Measurements from ENCODE around the gene SMG5. TPM values are rescaled to one million over a fixed set of nuclear protein-coding genes. Genes with fewer than 3 reads are reported as not detected.

The SMG5 gene
- total and polyA plus RNA-seq, 4 donors: 37.3 to 68.4 (median 41.4) TPM

- 87 to 92% methylated on average over 2 of the region's 2 CpGs for WGBS, 2 donors
- peaks cover 0 to 1% (median 0%) of the 10 kb centered on the region in 4 donors for H3K9me3 ChIP-seq (ENCODE audit: control insufficient read depth in 4 of 4, insufficient read depth in 3 of 4, low read length in 3 of 4)
- no peak overlapping the region for H3K9ac ChIP-seq (ENCODE audit: insufficient read depth in 1 of 2, low read length in 2 of 2)
- ATAC-seq (ENCODE audit: insufficient read depth, low FRiP score) (no peak), DNase-seq (no peak)
- no peak overlapping the region for H3K4me3 ChIP-seq
- peaks cover 0 to 23% (median 4%) of the 10 kb centered on the region in 4 donors for H3K36me3 ChIP-seq (ENCODE audit: control insufficient read depth in 4 of 4, insufficient read depth in 4 of 4, low read length in 4 of 4)
- peaks cover 0 to 13% (median 0%) of the 10 kb centered on the region in 5 donors for H3K4me1 ChIP-seq (ENCODE audit: control insufficient read depth in 5 of 5, insufficient read depth in 5 of 5, low read length in 5 of 5)
- H3K27me3 ChIP-seq (ENCODE audit: control insufficient read depth in 3 of 3, insufficient read depth in 3 of 3, low read length in 2 of 3): peaks cover 0 to 16% (median 12%) of the 10 kb centered on the region in 3 donors
- TF ChIP-seq, protein P1, sequence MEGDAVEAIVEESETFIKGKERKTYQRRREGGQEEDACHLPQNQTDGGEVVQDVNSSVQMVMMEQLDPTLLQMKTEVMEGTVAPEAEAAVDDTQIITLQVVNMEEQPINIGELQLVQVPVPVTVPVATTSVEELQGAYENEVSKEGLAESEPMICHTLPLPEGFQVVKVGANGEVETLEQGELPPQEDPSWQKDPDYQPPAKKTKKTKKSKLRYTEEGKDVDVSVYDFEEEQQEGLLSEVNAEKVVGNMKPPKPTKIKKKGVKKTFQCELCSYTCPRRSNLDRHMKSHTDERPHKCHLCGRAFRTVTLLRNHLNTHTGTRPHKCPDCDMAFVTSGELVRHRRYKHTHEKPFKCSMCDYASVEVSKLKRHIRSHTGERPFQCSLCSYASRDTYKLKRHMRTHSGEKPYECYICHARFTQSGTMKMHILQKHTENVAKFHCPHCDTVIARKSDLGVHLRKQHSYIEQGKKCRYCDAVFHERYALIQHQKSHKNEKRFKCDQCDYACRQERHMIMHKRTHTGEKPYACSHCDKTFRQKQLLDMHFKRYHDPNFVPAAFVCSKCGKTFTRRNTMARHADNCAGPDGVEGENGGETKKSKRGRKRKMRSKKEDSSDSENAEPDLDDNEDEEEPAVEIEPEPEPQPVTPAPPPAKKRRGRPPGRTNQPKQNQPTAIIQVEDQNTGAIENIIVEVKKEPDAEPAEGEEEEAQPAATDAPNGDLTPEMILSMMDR (IDR thresholded peaks at IDR 0.05; ENCODE audit: control extremely low read depth, extremely low read depth): no peak
- no peak overlapping the region for H3K27ac ChIP-seq (ENCODE audit: low read depth in 1 of 2, low read length in 1 of 2)
Measured at GRCh38 chr1:156244126-156244525, 38.5 kb downstream of the SMG5 start.

DNA sequence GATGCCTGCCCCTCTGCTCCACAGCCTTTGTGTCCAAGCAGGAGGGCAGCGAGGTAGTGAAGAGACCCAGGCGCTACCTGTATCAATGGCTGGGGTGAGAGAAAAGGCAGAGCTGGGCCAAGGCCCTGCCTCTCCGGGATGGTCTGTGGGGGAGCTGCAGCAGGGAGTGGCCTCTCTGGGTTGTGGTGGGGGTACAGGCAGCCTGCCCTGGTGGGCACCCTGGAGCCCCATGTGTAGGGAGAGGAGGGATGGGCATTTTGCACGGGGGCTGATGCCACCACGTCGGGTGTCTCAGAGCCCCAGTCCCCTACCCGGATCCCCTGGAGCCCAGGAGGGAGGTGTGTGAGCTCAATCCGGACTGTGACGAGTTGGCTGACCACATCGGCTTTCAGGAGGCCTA lies 39.9 kb downstream of the SMG5 start:
- peaks cover 0 to 13% (median 0%) of the 10 kb centered on the region in 5 donors for H3K4me1 ChIP-seq (ENCODE audit: control insufficient read depth in 5 of 5, insufficient read depth in 5 of 5, low read length in 5 of 5)
- DNase-seq (no peak), ATAC-seq (ENCODE audit: insufficient read depth, low FRiP score) (no peak)
- H3K27me3 ChIP-seq (ENCODE audit: control insufficient read depth in 3 of 3, insufficient read depth in 3 of 3, low read length in 2 of 3): peaks cover 0 to 16% (median 12%) of the 10 kb centered on the region in 3 donors
- WGBS, 2 donors: 86 to 93% methylated on average over 7 to 10 of the region's 10 CpGs
- no peak overlapping the region for H3K9ac ChIP-seq (ENCODE audit: insufficient read depth in 1 of 2, low read length in 2 of 2)
- peaks cover 0 to 35% (median 13%) of the 10 kb centered on the region in 4 donors for H3K36me3 ChIP-seq (ENCODE audit: control insufficient read depth in 4 of 4, insufficient read depth in 4 of 4, low read length in 4 of 4)
- H3K27ac ChIP-seq (ENCODE audit: low read depth in 1 of 2, low read length in 1 of 2): no peak overlapping the region
- peaks cover 0 to 3% (median 0%) of the 10 kb centered on the region in 4 donors for H3K9me3 ChIP-seq (ENCODE audit: control insufficient read depth in 4 of 4, insufficient read depth in 3 of 4, low read length in 3 of 4)
- H3K4me3 ChIP-seq: no peak overlapping the region
- TF ChIP-seq, protein P1 (IDR thresholded peaks at IDR 0.05; ENCODE audit: control extremely low read depth, extremely low read depth): no peak

DNA sequence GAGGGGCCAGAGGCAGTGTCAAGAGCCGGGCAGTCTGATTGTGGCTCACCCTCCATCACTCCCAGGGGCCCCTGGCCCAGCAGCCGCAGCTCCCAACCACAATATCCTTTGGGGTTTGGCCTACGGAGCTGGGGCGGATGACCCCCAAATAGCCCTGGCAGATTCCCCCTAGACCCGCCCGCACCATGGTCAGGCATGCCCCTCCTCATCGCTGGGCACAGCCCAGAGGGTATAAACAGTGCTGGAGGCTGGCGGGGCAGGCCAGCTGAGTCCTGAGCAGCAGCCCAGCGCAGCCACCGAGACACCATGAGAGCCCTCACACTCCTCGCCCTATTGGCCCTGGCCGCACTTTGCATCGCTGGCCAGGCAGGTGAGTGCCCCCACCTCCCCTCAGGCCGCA lies 40.7 kb downstream of the SMG5 start, which contains the start of gene BGLAP:
BGLAP (plus strand) TSS at position 259 of the 400 bp plus-strand sequence; CDS start at position 307, 48 bp downstream.
- no peak within 1 kb of the TSS for H3K9ac ChIP-seq (ENCODE audit: insufficient read depth in 1 of 2, low read length in 2 of 2)
- H3K27ac ChIP-seq (ENCODE audit: low read depth in 1 of 2, low read length in 1 of 2): no peak within 1 kb of the TSS
- TF ChIP-seq, protein P1 (IDR thresholded peaks at IDR 0.05; ENCODE audit: control extremely low read depth, extremely low read depth): no peak
- peaks cover 0 to 16% (median 12%) of the 10 kb centered on the region in 3 donors for H3K27me3 ChIP-seq (ENCODE audit: control insufficient read depth in 3 of 3, insufficient read depth in 3 of 3, low read length in 2 of 3)
- WGBS, 2 donors: 63 to 78% methylated on average over 12 to 14 of the region's 14 CpGs
- H3K36me3 ChIP-seq (ENCODE audit: control insufficient read depth in 4 of 4, insufficient read depth in 4 of 4, low read length in 4 of 4): peaks cover 2 to 39% (median 14%) of the 10 kb centered on the region in 4 donors
- H3K9me3 ChIP-seq (ENCODE audit: control insufficient read depth in 4 of 4, insufficient read depth in 3 of 4, low read length in 3 of 4): peaks cover 0 to 3% (median 0%) of the 10 kb centered on the region in 4 donors
- ATAC-seq (ENCODE audit: insufficient read depth, low FRiP score): no peak
- H3K4me1 ChIP-seq (ENCODE audit: control insufficient read depth in 5 of 5, insufficient read depth in 5 of 5, low read length in 5 of 5): peaks cover 0 to 11% (median 0%) of the 10 kb centered on the region in 5 donors
- no peak for DNase-seq
- H3K4me3 ChIP-seq: no peak within 1 kb of the TSS

Data from lung (tissue), 12 donors.